ENCODE results near the gene ATR.

DNA sequence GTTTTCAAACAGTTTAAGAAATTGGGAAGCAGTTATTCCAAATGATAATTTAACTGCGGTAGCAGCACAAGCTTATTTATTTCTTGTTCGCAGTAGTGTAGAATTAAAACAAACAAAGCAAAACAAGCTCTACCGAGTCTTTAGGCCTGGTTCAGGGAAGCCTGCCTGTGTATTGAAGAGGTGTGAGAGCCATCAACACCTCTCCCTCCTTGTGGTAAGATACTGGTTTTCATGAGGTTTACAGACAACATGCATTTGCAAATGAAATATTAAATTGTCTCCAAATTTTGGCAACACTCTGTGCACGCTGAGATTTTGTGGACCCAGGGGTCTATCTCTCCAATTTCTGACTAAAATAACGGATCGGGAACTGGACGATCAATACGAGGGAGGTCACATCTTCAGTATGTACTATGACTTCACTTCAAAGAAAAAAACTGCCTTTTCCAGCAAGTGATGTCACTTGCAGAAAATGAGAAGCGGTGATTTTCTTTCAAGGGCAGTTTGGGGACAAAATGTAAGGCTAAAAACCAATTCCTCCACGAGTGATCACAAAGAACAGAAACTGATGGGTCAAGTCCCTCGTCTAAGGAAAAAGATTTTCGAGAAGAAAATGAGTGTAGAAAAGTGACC lies 721 bp downstream of the ATR start:
- TF ChIP-seq CTCF (IDR thresholded peaks at IDR 0.05; ENCODE audit: low read depth, low read length) (no peak), POLR2A (IDR thresholded peaks at IDR 0.05; ENCODE audit: extremely low read depth, insufficient read length) (no peak), MYC (IDR thresholded peaks at IDR 0.05; ENCODE audit: low read depth, low read length) (no peak)
- TF ChIP-seq, protein P1, sequence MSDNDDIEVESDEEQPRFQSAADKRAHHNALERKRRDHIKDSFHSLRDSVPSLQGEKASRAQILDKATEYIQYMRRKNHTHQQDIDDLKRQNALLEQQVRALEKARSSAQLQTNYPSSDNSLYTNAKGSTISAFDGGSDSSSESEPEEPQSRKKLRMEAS (IDR thresholded peaks at IDR 0.05; ENCODE audit: low read depth, low read length) = no peak
